GM12878 (cell line): ENCODE measurements around the gene CCDC51. TPM values are rescaled to one million over a fixed set of nuclear protein-coding genes. Genes with fewer than 3 reads are reported as not detected.

Experiments
- BHLHE40 ChIP-seq, 2 experiments: fragments of 450-650 bp in 1 of 2; IDR thresholded peaks; 2 replicates each; pipeline ENCODE4 v1.6.1; 2011 to 2017; ENCODE audit warnings: low read depth in 2 of 2, borderline replicate concordance in 1 of 2, improper control_type of control experiment in 1 of 2, low read length in 1 of 2, mild to moderate bottlenecking in 1 of 2
- BMI1 ChIP-seq: fragments of 450-650 bp; IDR thresholded peaks from 2 replicates; pipeline ENCODE4 v1.6.1; 2016; ENCODE audit warnings: mild to moderate bottlenecking, moderate library complexity, borderline replicate concordance
- CHD2 ChIP-seq: IDR thresholded peaks from 2 replicates; pipeline ENCODE4 v1.6.1; 2011; ENCODE audit warnings: low read depth, low read length, improper control_type of control experiment, borderline replicate concordance
- E2F8 ChIP-seq: fragments of 450-650 bp; IDR thresholded peaks from 2 replicates; pipeline ENCODE4 v1.6.1; 2018; ENCODE audit warnings: mild to moderate bottlenecking, low read depth, moderate library complexity; ENCODE audit not compliant: partially characterized antibody
- FOXK2 ChIP-seq: fragments of 450-650 bp; IDR thresholded peaks from 2 replicates; pipeline ENCODE4 v1.6.1; 2017; ENCODE audit warnings: mild to moderate bottlenecking, moderate library complexity
- JUND ChIP-seq: IDR thresholded peaks from 2 replicates; pipeline ENCODE4 v1.6.1; 2012; ENCODE audit warnings: low read depth, mild to moderate bottlenecking, low read length, improper control_type of control experiment, moderate library complexity
- LARP7 ChIP-seq: fragments of 450-650 bp; IDR thresholded peaks from 2 replicates; pipeline ENCODE4 v1.6.1; 2017; ENCODE audit warnings: mild to moderate bottlenecking
- MTA3 ChIP-seq: IDR thresholded peaks from 2 replicates; pipeline ENCODE4 v1.6.1; 2012; ENCODE audit warnings: low read length, inconsistent platforms, borderline replicate concordance
- NBN ChIP-seq: fragments of 450-650 bp; IDR thresholded peaks from 2 replicates; pipeline ENCODE4 v1.6.1; 2016
- POU2F2 ChIP-seq: IDR thresholded peaks from 3 replicates; pipeline ENCODE4 v1.6.1; 2011; ENCODE audit warnings: low read depth, mild to moderate bottlenecking, low read length, borderline replicate concordance
- SKIL ChIP-seq: fragments of 450-650 bp; IDR thresholded peaks from 2 replicates; pipeline ENCODE4 v1.6.1; 2017; ENCODE audit warnings: mild to moderate bottlenecking, low read depth, inconsistent platforms; ENCODE audit not compliant: poor library complexity, severe bottlenecking
- SMARCA5 ChIP-seq: fragments of 450-650 bp; IDR thresholded peaks from 2 replicates; pipeline ENCODE4 v1.6.1; 2017; ENCODE audit warnings: mild to moderate bottlenecking
- YY1 ChIP-seq: IDR thresholded peaks from 2 replicates; pipeline ENCODE4 v1.6.1; 2011; ENCODE audit warnings: low read depth, mild to moderate bottlenecking, low read length
- ZBTB40 ChIP-seq: fragments of 450-650 bp; IDR thresholded peaks from 2 replicates; pipeline ENCODE4 v1.6.1; 2016; ENCODE audit warnings: mild to moderate bottlenecking, moderate library complexity, borderline replicate concordance
- ZNF207 ChIP-seq: fragments of 450-650 bp; IDR thresholded peaks from 2 replicates; pipeline ENCODE4 v1.6.1; 2014; ENCODE audit warnings: antibody characterized with exemption, mild to moderate bottlenecking, borderline replicate concordance
- ZNF687 ChIP-seq: fragments of 450-650 bp; IDR thresholded peaks from 2 replicates; pipeline ENCODE4 v1.6.1; 2017; ENCODE audit warnings: mild to moderate bottlenecking, moderate library complexity
- polyA plus RNA-seq, 11 experiments: library from polyadenylated mRNA; depleted of rRNA in 4 of 11; unstranded in 6 of 11; stranded (reverse) in 5 of 11; fragments of >200 nt; fragmentation: Nextera tagmentation in 4 of 11; fragmentation: Illumina TruSeq in 1 of 11; extraction: Ambion mirVana in 4 of 11; extraction: Trizol in 1 of 11; gene quantifications; 1 replicate in 1 of 11; 2 replicates in 10 of 11; pipeline versions ENCODE4 v1.2.1 to v1.2.3, GENCODE V29; 2011 to 2016; ENCODE audit warnings: inconsistent platforms in 2 of 11, missing spikeins in 2 of 11, low read depth in 1 of 11
- total RNA-seq, 4 experiments: library from RNA; depleted of rRNA in 3 of 4; stranded (reverse); fragments of >200 nt in 3 of 4; fragmentation: Illumina TruSeq in 1 of 4; extraction: Trizol in 1 of 4; gene quantifications; 2 replicates each; pipeline versions ENCODE4 v1.2.1 to v1.2.3, GENCODE V29; 2013 to 2021

Gene CCDC51
- total and polyA plus RNA-seq, 10 of the 15 experiments (the other 5 are each of a cell fraction or from before 2014, with no cell fraction given), result 10.6 to 54.9 (median 28.5) TPM

GRCh38 chr3:48465531-48466378, 25.8 kb upstream of the CCDC51 start (continued):
- TF ChIP-seq E2F8, result no peak
- TF ChIP-seq CHD2, result peak; percentile 68; the same call in 1 of the 2 replicates
- peak; percentile 90 for TF ChIP-seq POU2F2
- TF ChIP-seq YY1, result peak; percentile 45; the same call in 1 of the 2 replicates
- TF ChIP-seq ZBTB40, result no peak
- TF ChIP-seq SMARCA5, result peak; percentile 46; the same call in 1 of the 2 replicates
- TF ChIP-seq SKIL, result no peak
- peak; percentile 81 for TF ChIP-seq BMI1
- peak; percentile 87 for TF ChIP-seq ZNF687
- peak; percentile 67 for TF ChIP-seq NBN
- no peak for TF ChIP-seq ZNF207
- TF ChIP-seq MTA3, result no peak
- no peak for TF ChIP-seq JUND
- peak; percentile 22; the same call in 1 of the 2 replicates for TF ChIP-seq LARP7
- TF ChIP-seq BHLHE40 (IDR thresholded peaks at IDR 0.05; ENCODE audit: borderline replicate concordance in 1 of 2, low read depth in 2 of 2, low read length in 1 of 2), result peak; percentile 87 to 95
- TF ChIP-seq FOXK2, result no peak
